Left ventricle myocardium inferior (tissue), 1 donor: Measurements from ENCODE around the gene PDE6D. TPM values are rescaled to one million over a fixed set of nuclear protein-coding genes. Genes with fewer than 3 reads are reported as not detected.

Source experiments
- DNase-seq: peaks from one replicate; pipeline ENCODE4 v3.0.0-alpha.2; 2020
- H3K27ac ChIP-seq: fragments of 200-600 bp; replicated peaks from 2 replicates; pipeline ENCODE4 v1.8.0; 2021
- H3K27me3 ChIP-seq: fragments of 200-600 bp; 2 replicates; pipeline ENCODE4 v1.8.0; 2021; ENCODE audit warnings: low read depth
- H3K36me3 ChIP-seq: fragments of 200-600 bp; 2 replicates; pipeline ENCODE4 v1.8.0; 2021
- H3K4me1 ChIP-seq: fragments of 200-600 bp; 2 replicates; pipeline ENCODE4 v1.8.0; 2021
- H3K4me3 ChIP-seq: fragments of 200-600 bp; 2 replicates; pipeline ENCODE4 v1.8.0; 2021; ENCODE audit warnings: mild to moderate bottlenecking, moderate library complexity
- H3K9me3 ChIP-seq: fragments of 200-600 bp; replicated peaks from 2 replicates; pipeline ENCODE4 v1.8.0; 2021
- CTCF ChIP-seq: fragments of 200-600 bp; IDR thresholded peaks from 2 replicates; pipeline ENCODE4 v1.8.0; 2021; ENCODE audit warnings: antibody characterized with exemption, mild to moderate bottlenecking, borderline replicate concordance
- intact Hi-C: fragments of 100-400 bp; cut with micrococcal nuclease; formaldehyde crosslinking; loops from one replicate; pipeline ENCODE4 v1.11.0; 2022
- total RNA-seq: library from RNA; stranded (reverse); fragmentation: NEBNext Ultra II Directional; extraction: Animal tissue kit (Norgen Biotek cat#: 25700); gene quantifications from one replicate; pipeline ENCODE4 v1.2.1, GENCODE V29; 2021
- donor health status: DM: no; HTN: yes; CAD: no; lungs with severe emphysema.

The PDE6D gene
- total RNA-seq, 1 donor from 2014 or later = 15.5 TPM

GRCh38 chr2:231699006-231699405 is 82.1 kb downstream of the PDE6D start:
- no peaks in the 10 kb centered on the region for H3K9me3 ChIP-seq
- peak; percentile 57 for DNase-seq
- H3K4me3 ChIP-seq = no peak overlapping the region

GRCh38 chr2:231696004-231696367 is 85.1 kb downstream of the PDE6D start:
- Histone ChIP-seq H3K27me3 (no peaks in the 10 kb centered on the region), H3K36me3 (no peaks in the 10 kb centered on the region), H3K4me1 (peaks cover 3% of the 10 kb centered on the region), H3K4me3 (no peak overlapping the region), H3K9me3 (no peaks in the 10 kb centered on the region), H3K27ac (peak overlapping the region; percentile 23)
- TF ChIP-seq CTCF = no peak
- no peak for DNase-seq
- intact Hi-C loops = no loop called here

More at GRCh38 chr2:231699006-231699405, 82.1 kb downstream of the PDE6D start:
- no peaks in the 10 kb centered on the region for H3K36me3 ChIP-seq
- intact Hi-C loops = no loop called here
- no peaks in the 10 kb centered on the region for H3K27me3 ChIP-seq
- no peak for TF ChIP-seq CTCF
- H3K27ac ChIP-seq = peak overlapping the region; percentile 58
- peaks cover 11% of the 10 kb centered on the region for H3K4me1 ChIP-seq

- no peak for DNase-seq
- no peaks in the 10 kb centered on the region for H3K27me3 ChIP-seq
- no peaks in the 10 kb centered on the region for H3K9me3 ChIP-seq
- no peaks in the 10 kb centered on the region for H3K36me3 ChIP-seq
- no peak for TF ChIP-seq CTCF
- H3K27ac ChIP-seq = no peak overlapping the region
- H3K4me3 ChIP-seq = no peak overlapping the region
- H3K4me1 ChIP-seq = peaks cover 9% of the 10 kb centered on the region
- intact Hi-C loops = no loop called here
Measured at GRCh38 chr2:231693956-231694355, 87.1 kb downstream of the PDE6D start.

GRCh38 chr2:231692847-231693246 is 88.2 kb downstream of the PDE6D start:
- H3K4me1 ChIP-seq = peaks cover 5% of the 10 kb centered on the region
- H3K27ac ChIP-seq = no peak overlapping the region
- H3K36me3 ChIP-seq = no peaks in the 10 kb centered on the region
- no peak overlapping the region for H3K4me3 ChIP-seq
- intact Hi-C loops = no loop called here
- no peak for DNase-seq
- TF ChIP-seq CTCF = no peak
- H3K27me3 ChIP-seq = no peaks in the 10 kb centered on the region
- no peaks in the 10 kb centered on the region for H3K9me3 ChIP-seq

GRCh38 chr2:231691251-231691772 is 89.8 kb downstream of the PDE6D start:
- no peak for TF ChIP-seq CTCF
- DNase-seq = no peak

More at GRCh38 chr2:231691251-231691772, 89.8 kb downstream of the PDE6D start:
- H3K27ac ChIP-seq = no peak overlapping the region
- no peaks in the 10 kb centered on the region for H3K27me3 ChIP-seq
- peaks cover 14% of the 10 kb centered on the region for H3K4me1 ChIP-seq
- intact Hi-C loops = no loop called here
- no peaks in the 10 kb centered on the region for H3K36me3 ChIP-seq
- H3K9me3 ChIP-seq = no peaks in the 10 kb centered on the region
- H3K4me3 ChIP-seq = no peak overlapping the region
